HG03457 (cell line): Measurements from ENCODE around the gene INO80.

Source experiments
- ATAC-seq: cut with Tn5 transposase; IDR thresholded peaks from one replicate; pipeline ENCODE4 v1.9.1; 2021; ENCODE audit warnings: moderate number of reproducible peaks; ENCODE audit not compliant: unreplicated experiment

Gene INO80

DNA sequence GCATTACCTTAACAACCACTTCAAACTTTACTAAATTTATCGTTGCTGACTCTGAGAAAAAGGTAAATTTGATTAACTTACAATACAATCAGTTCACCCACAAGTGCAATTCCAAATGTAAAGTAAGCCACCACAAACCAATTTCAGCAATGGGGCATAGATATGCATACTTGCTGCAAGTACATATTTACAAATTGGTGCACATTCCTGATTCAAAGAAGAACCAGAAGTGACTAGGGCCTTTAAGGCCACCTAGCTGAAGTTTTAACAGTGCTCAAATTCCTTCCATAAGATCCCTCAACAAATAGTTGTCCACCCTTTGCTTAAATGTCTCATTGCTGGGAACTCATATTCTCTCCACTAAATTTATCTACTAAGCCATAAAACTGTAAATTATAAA lies 67.2 kb downstream of the INO80 start:
- no peak for ATAC-seq

GRCh38 chr15:41048397-41048796 lies 67.7 kb downstream of the INO80 start:
- no peak for ATAC-seq

GRCh38 chr15:41047474-41047873 lies 68.6 kb downstream of the INO80 start:
- no peak for ATAC-seq

- no peak for ATAC-seq
Measured at GRCh38 chr15:41043276-41043951, 72.7 kb downstream of the INO80 start.

DNA sequence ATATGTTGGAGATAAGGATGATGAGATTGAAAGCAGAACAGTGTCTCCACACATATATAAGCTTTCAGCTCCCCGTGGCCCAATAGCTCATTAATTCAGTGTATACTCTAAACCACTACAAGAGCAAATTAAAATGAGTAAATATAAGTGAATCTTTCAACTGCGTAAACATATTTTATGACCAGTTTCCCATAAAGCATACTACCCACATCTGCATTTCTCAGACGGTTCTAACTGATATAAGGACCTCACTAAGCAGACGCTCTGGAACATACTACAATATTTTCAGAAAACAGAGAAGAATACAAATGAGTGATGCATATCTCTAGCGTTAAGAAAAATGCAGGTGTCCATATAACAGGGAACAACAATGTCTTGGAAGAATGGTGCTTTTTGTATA lies 73.2 kb downstream of the INO80 start:
- no peak for ATAC-seq

DNA sequence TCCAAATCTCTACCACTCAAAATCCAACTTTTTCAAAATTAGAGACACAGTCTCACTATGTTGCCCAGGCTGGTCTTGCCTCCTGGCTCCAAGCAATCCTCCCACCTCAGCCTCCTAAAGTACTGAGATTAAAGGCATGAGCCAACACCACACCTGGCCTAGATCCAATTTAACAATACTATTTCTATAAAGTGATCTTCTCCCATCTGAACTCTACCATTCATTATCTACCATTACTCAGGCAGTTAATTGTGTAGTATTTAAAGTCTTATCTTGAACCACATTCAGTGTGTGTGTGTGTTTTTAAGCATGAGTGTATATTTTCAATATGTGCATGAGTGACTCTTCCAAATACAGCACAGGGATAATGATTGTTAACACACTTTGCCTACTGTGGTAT lies 77.0 kb downstream of the INO80 start:
- ATAC-seq, result no peak

DNA sequence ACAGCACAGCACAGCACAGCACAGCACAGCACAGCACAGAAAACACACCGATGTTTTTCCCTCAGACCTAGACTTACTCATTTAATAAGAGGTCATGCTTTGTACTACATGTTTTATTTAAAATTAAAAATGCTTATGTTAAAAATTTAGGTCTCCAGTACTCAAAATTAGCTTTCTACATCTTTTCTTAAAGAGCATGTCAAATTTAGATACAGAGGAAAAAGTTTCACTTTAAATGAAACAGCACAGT lies 84.1 kb downstream of the INO80 start:
- no peak for ATAC-seq

DNA sequence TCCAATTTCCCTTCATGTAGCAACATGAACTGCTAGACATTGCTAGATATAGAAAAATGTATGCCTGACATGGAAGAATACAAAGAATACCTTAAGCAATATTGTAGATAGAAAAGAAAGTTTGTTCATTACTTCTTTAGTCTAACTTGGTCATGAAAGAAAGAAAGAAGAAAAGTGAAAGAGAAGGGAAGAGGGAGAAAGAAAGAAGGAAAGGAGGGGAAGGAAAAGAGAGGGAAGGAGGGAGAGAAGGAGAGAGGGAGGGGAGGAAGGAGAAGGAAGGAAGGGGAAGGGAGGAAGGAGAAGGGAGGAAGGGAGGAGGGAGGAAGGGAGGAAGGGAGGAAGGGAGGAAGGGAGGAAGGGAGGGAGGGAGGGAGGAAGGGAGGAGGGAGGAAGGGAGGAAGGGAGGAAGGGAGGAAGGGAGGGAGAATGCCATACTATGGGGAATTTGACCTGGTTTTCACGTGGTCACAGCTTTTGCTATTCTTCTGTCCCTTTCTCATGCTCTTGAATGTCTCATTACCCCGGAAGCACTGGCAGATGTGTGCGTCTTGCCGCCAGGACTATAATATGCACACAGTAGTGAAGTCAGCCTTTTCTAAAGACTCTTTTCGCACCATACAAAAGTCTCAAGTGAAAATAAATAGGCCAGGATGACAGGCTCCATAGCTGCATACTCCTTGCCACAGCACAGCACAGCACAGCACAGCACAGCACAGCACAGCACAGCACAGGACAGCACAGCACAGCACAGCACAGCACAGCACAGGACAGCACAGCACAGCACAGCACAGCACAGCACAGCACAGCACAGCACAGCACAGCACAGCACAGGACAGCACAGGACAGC lies 84.6 kb downstream of the INO80 start:
- no peak for ATAC-seq

- no peak for ATAC-seq
Measured at GRCh38 chr15:41028853-41029252, 87.2 kb downstream of the INO80 start.

DNA sequence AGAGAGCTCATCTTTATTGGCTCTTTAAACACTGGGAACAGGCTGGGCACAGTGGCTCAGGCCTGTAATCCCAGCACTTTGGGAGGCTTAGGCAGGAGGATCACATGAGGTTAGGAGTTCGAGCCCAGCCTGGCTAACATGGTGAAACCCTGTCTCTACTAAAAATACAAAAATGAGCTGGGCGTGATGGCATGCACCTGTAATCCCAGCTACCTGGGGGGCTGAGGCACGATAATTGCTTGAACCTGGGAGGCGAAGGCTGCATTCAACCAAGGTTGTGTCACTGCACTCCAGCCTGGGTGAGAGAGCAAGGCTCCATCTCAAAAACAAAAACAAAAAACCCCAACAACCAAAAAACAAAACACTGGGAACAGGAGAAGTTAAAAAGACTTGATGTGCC lies 90.7 kb downstream of the INO80 start:
- ATAC-seq, result no peak

- no peak for ATAC-seq
Measured at GRCh38 chr15:41024885-41025284, 91.2 kb downstream of the INO80 start.

DNA sequence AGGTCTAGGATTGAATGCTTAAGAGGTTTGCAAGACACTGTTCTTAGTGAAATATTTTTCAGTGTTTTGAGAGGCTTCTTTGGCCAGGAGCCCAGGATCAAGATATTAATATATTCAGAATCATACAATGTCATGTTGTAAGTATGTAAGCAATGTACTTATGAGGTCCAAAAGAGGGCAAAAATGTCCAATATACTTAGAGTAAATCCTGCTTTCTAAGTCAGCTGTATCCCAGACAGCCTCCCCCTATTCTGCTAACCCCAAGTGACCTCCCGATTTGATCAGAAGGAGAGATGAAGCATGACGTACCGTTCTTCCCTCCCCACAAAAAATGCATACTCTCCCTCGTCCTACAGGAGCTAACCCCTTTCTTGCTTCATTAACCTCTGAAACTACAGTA lies 91.9 kb downstream of the INO80 start:
- no peak for ATAC-seq

DNA sequence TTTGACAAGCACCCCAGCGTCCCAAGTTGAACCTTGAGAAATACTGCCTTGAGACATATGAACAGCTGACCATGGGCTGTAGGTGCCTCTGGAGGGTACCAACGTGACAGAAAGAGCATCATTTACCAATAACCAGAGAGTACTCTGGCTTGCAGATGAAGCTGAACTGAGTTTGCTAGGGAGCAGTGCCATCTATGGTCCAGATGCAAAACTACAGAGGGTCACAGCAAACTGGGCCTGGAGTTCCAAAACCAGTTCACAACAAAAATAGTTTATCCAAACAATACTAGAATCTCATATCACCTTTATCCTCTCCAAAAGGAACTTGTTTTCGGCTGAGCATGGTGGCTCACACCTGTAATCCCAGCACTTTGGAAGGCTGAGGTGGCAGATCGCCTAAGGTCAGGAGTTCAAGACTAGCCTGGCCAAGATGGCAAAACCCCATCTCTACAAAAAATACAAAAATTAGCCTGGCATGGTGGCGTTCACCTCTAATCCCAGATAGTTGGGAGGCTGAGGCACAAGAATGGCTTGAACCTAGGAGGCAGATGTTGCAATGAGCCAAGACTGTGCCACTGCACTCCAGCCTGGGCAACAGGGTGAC lies 93.5 kb downstream of the INO80 start:
- ATAC-seq, result no peak

GRCh38 chr15:41020829-41021228 lies 95.3 kb downstream of the INO80 start:
- ATAC-seq, result no peak

- no peak for ATAC-seq
Measured at GRCh38 chr15:41020311-41020710, 95.8 kb downstream of the INO80 start.

DNA sequence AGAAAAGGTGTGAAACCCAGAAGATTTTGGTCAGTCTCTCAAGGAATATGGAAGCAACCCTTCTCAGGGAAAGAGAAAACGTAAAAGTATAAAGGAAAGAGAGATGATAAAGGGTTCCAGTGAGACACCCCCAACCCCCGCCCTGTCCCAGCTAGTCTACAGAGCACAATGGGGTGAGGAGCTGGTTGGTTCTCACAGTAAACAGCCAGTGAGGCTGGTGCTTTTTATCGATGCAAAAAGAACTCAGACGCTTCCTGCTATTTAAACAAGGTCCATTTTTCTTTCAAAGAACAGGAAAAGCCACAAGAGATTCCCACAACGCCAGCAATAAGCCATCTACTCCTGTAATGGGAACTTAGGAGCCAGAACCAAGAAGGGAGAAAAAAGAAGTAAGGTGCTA lies 96.9 kb downstream of the INO80 start:
- ATAC-seq, result no peak

DNA sequence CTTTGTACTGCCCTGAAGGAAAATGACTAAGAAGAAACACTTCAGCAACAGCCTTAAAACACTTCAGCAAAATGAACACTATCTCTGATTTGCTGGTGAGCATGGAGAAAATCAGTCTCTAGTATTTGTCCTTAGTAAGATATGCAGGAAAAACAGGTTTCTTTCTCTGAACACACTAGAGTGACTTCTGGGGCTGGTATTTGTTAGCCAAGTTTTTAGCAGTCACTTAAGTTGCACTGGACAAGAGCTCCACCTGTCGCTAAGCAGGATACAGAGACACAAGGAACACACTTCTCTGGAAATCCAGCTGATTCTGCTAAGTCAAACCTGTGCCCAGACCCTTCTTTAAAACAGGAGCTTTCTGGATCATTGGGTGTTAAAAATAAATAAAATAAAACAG lies 97.5 kb downstream of the INO80 start:
- ATAC-seq, result no peak

DNA sequence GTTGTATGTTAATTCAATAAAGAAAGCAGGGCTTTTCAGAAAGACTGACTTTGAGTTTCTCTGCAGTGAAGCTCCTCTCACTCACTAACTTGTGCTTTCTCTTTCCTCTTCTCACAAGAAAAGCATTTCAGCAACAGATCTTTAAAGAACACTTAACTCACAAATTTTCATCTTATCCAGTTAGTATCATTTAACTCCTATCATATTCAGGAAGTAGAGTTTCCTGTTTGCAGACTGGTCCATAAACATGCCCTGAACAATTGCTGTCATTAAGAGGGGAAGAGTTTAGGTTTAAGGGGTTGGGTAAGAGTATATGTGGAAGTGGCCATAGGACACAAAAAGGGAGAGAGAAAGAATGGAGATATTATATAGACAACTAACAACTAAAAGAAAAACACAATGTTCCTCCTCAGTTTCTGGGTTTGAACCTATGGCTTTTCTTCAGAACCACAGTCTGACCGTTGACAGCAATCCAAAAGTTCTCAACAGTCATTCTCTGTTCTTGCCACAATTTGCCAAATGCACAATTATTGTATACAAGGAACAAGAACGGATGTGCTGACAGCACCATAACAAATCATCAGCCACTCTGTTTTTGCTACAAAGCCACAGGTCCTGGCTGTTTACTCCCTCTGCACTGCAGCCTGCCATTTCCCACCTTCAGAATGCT lies 98.9 kb downstream of the INO80 start:
- no peak for ATAC-seq

DNA sequence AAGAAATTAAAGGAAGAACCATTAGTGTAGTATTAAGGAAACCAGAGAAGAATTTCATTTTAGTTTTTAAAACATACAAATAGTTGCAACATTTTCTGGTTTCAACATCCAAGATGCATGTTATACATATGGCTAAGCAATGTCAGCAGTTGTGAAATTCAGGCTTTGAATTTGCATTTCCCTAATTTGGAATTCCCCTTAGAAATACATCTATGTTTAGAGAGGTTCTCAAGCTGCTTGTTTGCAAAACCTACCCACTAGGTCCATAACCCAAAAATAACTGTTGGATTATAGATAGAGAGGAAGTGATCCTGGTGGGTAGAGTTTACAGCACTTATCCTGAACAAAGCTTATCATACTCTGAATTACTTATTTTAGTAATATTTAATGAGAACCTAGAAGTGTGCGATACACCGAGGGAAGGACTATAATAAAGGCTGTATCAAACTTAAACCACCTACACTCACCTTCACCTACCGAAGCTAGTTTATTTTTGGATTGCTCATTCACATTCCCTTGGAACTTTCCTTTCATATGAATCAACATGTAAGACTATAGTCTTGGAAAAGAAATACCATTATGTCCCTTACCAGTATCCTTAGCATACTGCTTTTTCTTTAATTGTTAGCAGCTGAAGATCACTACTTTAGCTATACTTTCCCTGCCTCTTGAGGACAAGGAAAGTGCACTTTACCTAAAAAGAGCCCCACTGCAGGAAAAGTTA lies 102.2 kb downstream of the INO80 start:
- ATAC-seq, result no peak

DNA sequence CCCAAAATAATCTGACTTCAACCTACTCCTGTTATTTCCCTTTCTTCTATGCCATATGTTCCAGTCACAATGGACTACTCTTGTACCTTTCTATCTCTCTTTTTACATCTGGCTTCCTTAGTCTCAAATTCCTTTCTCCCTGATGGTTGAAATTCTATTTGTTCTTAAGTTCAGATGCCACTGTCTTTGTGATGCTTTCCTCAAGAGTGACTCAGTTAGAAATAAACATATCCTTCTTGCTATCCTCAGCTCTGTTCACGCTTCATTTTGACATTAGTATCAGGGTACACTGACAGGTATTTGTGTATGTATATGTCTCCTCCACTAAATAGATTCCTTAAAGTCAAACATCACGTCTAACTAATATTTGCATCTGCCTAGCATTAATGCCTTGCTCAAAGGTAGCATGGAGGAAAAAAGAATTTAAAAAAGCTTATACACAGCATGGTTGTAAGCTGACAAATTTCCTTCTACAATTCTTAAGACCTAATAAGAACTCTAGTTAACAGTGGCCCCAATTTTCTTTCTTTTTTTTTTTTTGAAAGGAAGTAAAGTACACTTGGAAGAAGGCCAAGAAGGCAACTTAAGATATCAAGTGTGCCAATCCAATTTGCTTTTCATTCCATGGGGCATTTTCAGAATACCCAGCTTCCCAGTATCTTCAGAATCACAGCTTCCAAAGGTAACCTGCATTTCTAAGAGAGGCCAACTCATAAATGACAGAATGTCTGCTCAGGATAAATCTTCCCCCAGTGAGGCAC lies 104.8 kb downstream of the INO80 start:
- no peak for ATAC-seq

- no peak for ATAC-seq
Measured at GRCh38 chr15:41010345-41010744, 105.7 kb downstream of the INO80 start.
